H1 (cell line): ENCODE results near the gene DHX58. TPM values are rescaled to one million over a fixed set of nuclear protein-coding genes. Genes with fewer than 3 reads are reported as not detected.

Experiments
- CTCF ChIA-PET: fragments of 300-600 bp; sonication (Branson Sonifier 250); formaldehyde crosslinking; loops from one replicate; lab custom pipeline; 2021; ENCODE audit not compliant: partially characterized antibody; lab: Charles Lee
- POLR2A ChIA-PET: fragments of 300-600 bp; sonication (Branson Sonifier 250); formaldehyde crosslinking; loops from one replicate; lab custom pipeline; 2021; ENCODE audit warnings: inconsistent platforms; ENCODE audit not compliant: partially characterized antibody; lab: Charles Lee
- DNase-seq, 2 experiments: peaks; one replicate each; pipeline versions ENCODE4 v3.0.0 to v3.0.0-alpha.2; 2010 to 2022; ENCODE audit warnings: low spot score in 2 of 2, low read depth in 1 of 2, mixed read lengths in 1 of 2
- FAIRE-seq: peaks from 2 replicates; lab custom pipeline; 2011; peaks lifted over from hg19 to GRCh38; lab: Jason Lieb, UNC
- H2AFZ ChIP-seq: 2 replicates; pipeline ENCODE4 v1.8.1; 2012; ENCODE audit warnings: low read length, inconsistent platforms
- H2AK5ac ChIP-seq: 2 replicates; pipeline ENCODE4 v1.6.1; 2013; ENCODE audit warnings: low read depth, low read length
- H2BK120ac ChIP-seq: replicated peaks from 2 replicates; pipeline ENCODE3; 2013; ENCODE audit warnings: low read depth, low read length, inconsistent platforms
- H2BK12ac ChIP-seq: 2 replicates; pipeline ENCODE4 v1.6.1; 2013; ENCODE audit warnings: low read depth, low read length
- H2BK15ac ChIP-seq: 2 replicates; pipeline ENCODE4 v1.6.1; 2013; ENCODE audit warnings: low read length
- H2BK20ac ChIP-seq: 2 replicates; pipeline ENCODE4 v1.6.1; 2013; ENCODE audit warnings: low read length
- H2BK5ac ChIP-seq: 2 replicates; pipeline ENCODE4 v1.6.1; 2013; ENCODE audit warnings: low read depth, low read length
- H3K14ac ChIP-seq: 2 replicates; pipeline ENCODE4 v1.6.1; 2013; ENCODE audit warnings: inconsistent platforms; ENCODE audit not compliant: insufficient read length
- H3K18ac ChIP-seq: 2 replicates; pipeline ENCODE4 v1.6.1; 2013; ENCODE audit warnings: low read length; ENCODE audit errors: extremely low read depth
- H3K23ac ChIP-seq: 2 replicates; pipeline ENCODE4 v1.6.1; 2013; ENCODE audit warnings: inconsistent platforms; ENCODE audit not compliant: insufficient read length
- H3K23me2 ChIP-seq: 2 replicates; pipeline ENCODE4 v1.6.1; 2013; ENCODE audit warnings: low read depth, low read length
- H3K27ac ChIP-seq: 2 replicates; pipeline ENCODE4 v1.6.1; 2011; ENCODE audit warnings: low read depth, low read length, inconsistent platforms
- H3K27me3 ChIP-seq, 4 experiments: replicated peaks in 1 of 4; 1 replicate in 1 of 4; 2 replicates in 3 of 4; pipeline versions ENCODE4 v1.6.1 to v1.8.1; 2011 to 2013; ENCODE audit warnings: low read length in 3 of 4, mild to moderate bottlenecking in 3 of 4, inconsistent platforms in 2 of 4, mixed read lengths in 2 of 4, moderate library complexity in 1 of 4; ENCODE audit not compliant: control insufficient read depth in 3 of 4, insufficient read depth in 3 of 4; ENCODE audit errors: extremely low read depth in 1 of 4
- H3K36me3 ChIP-seq, 4 experiments: 2 replicates each; pipeline versions ENCODE4 v1.6.1 to v1.8.1; 2011 to 2013; ENCODE audit warnings: mild to moderate bottlenecking in 4 of 4, low read length in 3 of 4, moderate library complexity in 2 of 4, control low read depth in 1 of 4, inconsistent platforms in 1 of 4; ENCODE audit not compliant: insufficient read depth in 4 of 4, control insufficient read depth in 2 of 4
- H3K4ac ChIP-seq: replicated peaks from 2 replicates; pipeline ENCODE3; 2013; ENCODE audit warnings: low read length, low read depth, mixed read lengths, inconsistent platforms; ENCODE audit not compliant: insufficient read length
- H3K4me1 ChIP-seq, 4 experiments: replicated peaks in 1 of 4; 1 replicate in 1 of 4; 2 replicates in 3 of 4; pipeline versions ENCODE4 v1.6.1 to v1.8.1; 2011 to 2013; ENCODE audit warnings: low read length in 3 of 4, inconsistent platforms in 2 of 4, mixed read lengths in 1 of 4; ENCODE audit not compliant: insufficient read depth in 4 of 4, control insufficient read depth in 3 of 4
- H3K4me2 ChIP-seq, 2 experiments: 2 replicates each; pipeline versions ENCODE4 v1.6.1 to v1.8.1; 2011 to 2013; ENCODE audit warnings: low read depth in 2 of 2, low read length in 2 of 2, control low read depth in 1 of 2, inconsistent platforms in 1 of 2, mild to moderate bottlenecking in 1 of 2; ENCODE audit not compliant: insufficient read depth in 1 of 2
- H3K4me3 ChIP-seq, 4 experiments: fragments of 200-600, 300-600 bp in 1 of 4; sonication (generic), shearing (Covaris generic), sonication (Bioruptor Twin) in 1 of 4; 2 replicates each; pipeline versions ENCODE4 v1.5.1 to v1.8.1; 2011 to 2016; ENCODE audit warnings: low read length in 4 of 4, low read depth in 3 of 4, control low read depth in 2 of 4, inconsistent platforms in 2 of 4, mild to moderate bottlenecking in 2 of 4, mixed read lengths in 1 of 4, moderate library complexity in 1 of 4; ENCODE audit not compliant: insufficient read depth in 2 of 4; ENCODE audit errors: extremely low read depth in 1 of 4
- H3K56ac ChIP-seq: replicated peaks from 2 replicates; pipeline ENCODE3; 2013; ENCODE audit warnings: low read depth, mild to moderate bottlenecking, mixed read lengths, low read length, inconsistent platforms; ENCODE audit not compliant: insufficient read length
- H3K79me1 ChIP-seq: 2 replicates; pipeline ENCODE4 v1.6.1; 2013; ENCODE audit warnings: low read depth, low read length, control low read depth
- H3K79me2 ChIP-seq, 2 experiments: 2 replicates each; pipeline versions ENCODE4 v1.6.1 to v1.8.1; 2012 to 2013; ENCODE audit warnings: low read length in 2 of 2, mild to moderate bottlenecking in 2 of 2, inconsistent platforms in 1 of 2; ENCODE audit not compliant: insufficient read depth in 2 of 2, control insufficient read depth in 1 of 2
- H3K9ac ChIP-seq, 4 experiments: replicated peaks in 1 of 4; 1 replicate in 1 of 4; 2 replicates in 3 of 4; pipeline versions ENCODE4 v1.6.1 to v1.8.1; 2011 to 2013; ENCODE audit warnings: low read depth in 3 of 4, low read length in 3 of 4, control low read depth in 2 of 4, mild to moderate bottlenecking in 2 of 4, moderate library complexity in 2 of 4, inconsistent platforms in 1 of 4; ENCODE audit errors: extremely low read depth in 1 of 4
- H3K9me3 ChIP-seq, 2 experiments: 2 replicates each; pipeline versions ENCODE4 v1.6.1 to v1.8.1; 2012 to 2013; ENCODE audit warnings: mild to moderate bottlenecking in 2 of 2, moderate library complexity in 2 of 2, control low read depth in 1 of 2, inconsistent platforms in 1 of 2, low read depth in 1 of 2, low read length in 1 of 2, mixed read lengths in 1 of 2; ENCODE audit not compliant: insufficient read depth in 2 of 2
- H4K20me1 ChIP-seq, 2 experiments: replicated peaks in 1 of 2; 2 replicates each; pipeline versions ENCODE3 to v1.8.1; 2011 to 2013; ENCODE audit warnings: inconsistent platforms in 2 of 2, low read length in 2 of 2, mild to moderate bottlenecking in 1 of 2; ENCODE audit not compliant: insufficient read depth in 2 of 2, control insufficient read depth in 1 of 2
- H4K5ac ChIP-seq: 2 replicates; pipeline ENCODE4 v1.6.1; 2013; ENCODE audit warnings: low read length, low read depth, mixed read lengths, inconsistent platforms; ENCODE audit not compliant: insufficient read length
- H4K8ac ChIP-seq: 2 replicates; pipeline ENCODE4 v1.8.0; 2013; ENCODE audit warnings: mild to moderate bottlenecking, moderate library complexity, low read length, inconsistent platforms; ENCODE audit not compliant: insufficient read depth; ENCODE audit errors: extremely low read depth
- H4K91ac ChIP-seq: replicated peaks from 2 replicates; pipeline ENCODE3; 2013; ENCODE audit warnings: low read length, mixed read lengths, inconsistent platforms; ENCODE audit not compliant: insufficient read length
- BACH1 ChIP-seq: IDR thresholded peaks from 2 replicates; pipeline ENCODE4 v1.6.1; 2012; ENCODE audit warnings: low read length, improper control_type of control experiment
- CTBP2 ChIP-seq: IDR thresholded peaks from 2 replicates; pipeline ENCODE4 v1.7.0; 2011; ENCODE audit warnings: borderline replicate concordance, mild to moderate bottlenecking, moderate library complexity, mixed read lengths, low read length; ENCODE audit not compliant: insufficient read depth, insufficient read length
- E2F6 ChIP-seq: IDR thresholded peaks from 2 replicates; pipeline ENCODE4 v1.6.1; 2012; ENCODE audit warnings: inconsistent platforms
- GABPA ChIP-seq: IDR thresholded peaks from 2 replicates; pipeline ENCODE4 v1.6.1; 2011; ENCODE audit warnings: mild to moderate bottlenecking, low read length, moderate library complexity, borderline replicate concordance; ENCODE audit not compliant: insufficient read depth
- KDM4A ChIP-seq: IDR thresholded peaks from one replicate; pipeline ENCODE4 v1.7.1; 2012; ENCODE audit warnings: low read depth, mild to moderate bottlenecking, moderate library complexity, low read length, inconsistent platforms; ENCODE audit not compliant: severe bottlenecking
- SP1 ChIP-seq: IDR thresholded peaks from 2 replicates; pipeline ENCODE4 v1.6.1; 2011; ENCODE audit warnings: low read depth, low read length
- TBP ChIP-seq: IDR thresholded peaks from 2 replicates; pipeline ENCODE4 v1.6.1; 2011; ENCODE audit warnings: low read depth, low read length, improper control_type of control experiment
- WGBS, 2 experiments: shearing (Covaris generic) in 1 of 2; methylation state at CpG; one replicate each; pipeline versions ENCODE4 v1.1.6 to v1.1.7; 2013 to 2015; ENCODE audit warnings: low lambda C conversion rate in 2 of 2, mixed read lengths in 2 of 2, inconsistent platforms in 1 of 2, low coverage in 1 of 2, missing lambda C conversion rate in 1 of 2; ENCODE audit not compliant: insufficient replicate concordance in 2 of 2, insufficient coverage in 1 of 2, insufficient read length in 1 of 2; ENCODE audit errors: extremely low coverage in 1 of 2, missing lambda C conversion rate in 1 of 2; 5-methylcytosine and 5-hydroxymethylcytosine counted together
- polyA plus RNA-seq, 7 experiments: library from polyadenylated mRNA; depleted of rRNA in 3 of 7; stranded (reverse) in 5 of 7; unstranded in 2 of 7; fragments of >200 nt in 5 of 7; fragments of 200-250 nt in 2 of 7; gene quantifications; 1 replicate in 5 of 7; 2 replicates in 1 of 7; 4 replicates in 1 of 7; pipeline versions ENCODE4 v1.2.1 to v1.2.3, GENCODE V29; 2011 to 2013; ENCODE audit warnings: missing spikeins in 2 of 7, mixed read lengths in 2 of 7
- total RNA-seq: library from RNA; stranded (reverse); fragmentation: NEBNext Ultra II Directional; extraction: Animal tissue kit (Norgen Biotek cat#: 25700); gene quantifications from 2 replicates; pipeline ENCODE4 v1.2.1, GENCODE V29; 2021

Gene DHX58
- total and polyA plus RNA-seq, 2 of the 8 experiments (the other 6 are each of a cell fraction or from before 2014, with no cell fraction given) = 5.6 to 9.9 TPM

DNA sequence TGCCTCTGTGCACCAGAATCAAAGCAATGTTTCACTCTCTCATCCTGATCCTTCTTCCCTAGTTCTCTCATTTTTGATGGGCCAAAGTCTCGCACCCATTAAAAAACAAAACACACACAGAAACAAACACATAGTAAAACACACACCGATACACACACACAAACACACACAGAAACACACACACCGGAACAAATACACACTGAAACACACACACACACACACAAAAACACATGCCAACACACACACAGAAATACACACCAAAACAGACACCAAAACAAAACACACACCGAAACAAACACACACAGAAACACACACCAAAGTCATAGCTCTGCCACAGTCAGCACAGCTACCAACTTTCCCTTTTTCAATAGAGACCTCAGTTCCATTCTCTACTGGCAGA lies 18.7 kb upstream of the DHX58 start:
- Histone ChIP-seq H3K4me3 (no peak overlapping the region), H3K9ac (no peak overlapping the region), H2BK12ac (no peak overlapping the region), H4K8ac (no peak overlapping the region), H3K36me3 (peaks cover 4 to 36% (median 25%) of the 10 kb centered on the region in 4 experiments), H3K23me2 (peaks cover 3% of the 10 kb centered on the region; the same call in 1 of the 2 replicates), H3K14ac (no peak overlapping the region), H3K18ac (no peak overlapping the region), H3K79me2 (peaks cover 0 to 29% of the 10 kb centered on the region in 2 experiments; a peak in 2 of 4 replicates), H2BK15ac (no peak overlapping the region), H3K27ac (no peak overlapping the region), H3K56ac (no peak overlapping the region), H3K27me3 (no peaks in the 10 kb centered on the region), H3K23ac (no peak overlapping the region), H4K91ac (no peak overlapping the region), H2BK120ac (no peak overlapping the region), H2BK5ac (no peak overlapping the region), H2AFZ (no peak overlapping the region), H3K4me2 (no peak overlapping the region), H4K5ac (no peak overlapping the region), H2AK5ac (no peak overlapping the region), H3K4ac (no peak overlapping the region), H4K20me1 (peaks cover 11 to 16% of the 10 kb centered on the region in 2 experiments), H3K79me1 (peaks cover 13% of the 10 kb centered on the region), H3K9me3 (no peaks in the 10 kb centered on the region), H3K4me1 (peaks cover 0 to 5% (median 1%) of the 10 kb centered on the region in 4 experiments; a peak in 3 of 7 replicates), H2BK20ac (no peak overlapping the region)
- ChIA-PET CTCF (interaction anchor here (0.7 to 11.7 kb wide), 15 partner anchors 9 to 191 kb away, joined by 3 to 97 read pairs (median 4); partner anchors contain the start of genes HSPB9, KAT2A and NKIRAS2), POLR2A (interaction anchor here (0.8 kb wide), 2 partner anchors 23 to 36 kb away, joined by 3 to 4 read pairs; no protein-coding TSS in a partner anchor)
- DNase-seq (no peak), FAIRE-seq (no peak)
- WGBS, 2 experiments = 94% methylated on average over 4 of the region's 4 CpGs; no CpG with 5 or more reads in 1 of the 2 experiments
- TF ChIP-seq BACH1 (no peak), E2F6 (no peak), SP1 (no peak), CTBP2 (no peak), KDM4A (no peak), TBP (no peak), GABPA (no peak)
